Body of pancreas (tissue), 4 donors: Measurements from ENCODE around the gene RANBP3. TPM values are rescaled to one million over a fixed set of nuclear protein-coding genes. Genes with fewer than 3 reads are reported as not detected.
"Not testable (repeated sequence)": the region's sequence is repeated elsewhere in the genome, so short reads cannot be mapped to it uniquely, and the experiment has no call there.

Experiments used
- ATAC-seq: fragments of 150-250 bp; one replicate; pipeline ENCODE4 v1.9.1; 2016
- DNase-seq, 4 donors: peaks; one replicate each; pipeline ENCODE4 v3.0.0-alpha.2; 2019
- H3K27ac ChIP-seq, 4 donors: fragments of 200-600 bp; sonication (generic); 1 replicate in 3 of 4; 2 replicates in 1 of 4; pipeline versions ENCODE4 v1.5.1 to v1.6.1; 2016 to 2019; ENCODE audit warnings: mild to moderate bottlenecking in 1 of 4, mixed read lengths in 1 of 4, moderate library complexity in 1 of 4
- H3K27me3 ChIP-seq, 2 donors: fragments of 200-600 bp; sonication (generic); one replicate each; pipeline ENCODE4 v1.6.0; 2016; ENCODE audit warnings: mild to moderate bottlenecking in 1 of 2
- H3K36me3 ChIP-seq, 2 donors: fragments of 200-600 bp; sonication (generic); replicated peaks in 1 of 2; 2 replicates each; pipeline ENCODE4 v1.5.1; 2016; ENCODE audit warnings: low read depth in 2 of 2; ENCODE audit not compliant: insufficient read depth in 1 of 2
- H3K4me1 ChIP-seq: fragments of 200-600 bp; sonication (generic); one replicate; pipeline ENCODE4 v1.6.0; 2016
- H3K4me3 ChIP-seq, 2 donors: fragments of 200-600 bp; sonication (generic); 1 replicate in 1 of 2; 2 replicates in 1 of 2; pipeline ENCODE4 v1.5.1; 2016 to 2019
- H3K9me3 ChIP-seq, 3 donors: fragments of 200-600 bp; sonication (generic); 1 replicate in 2 of 3; 2 replicates in 1 of 3; pipeline ENCODE4 v1.5.1; 2016
- POLR2A ChIP-seq, 3 donors: fragments of 450-650 bp; IDR thresholded peaks; one replicate each; pipeline ENCODE4 v1.6.1; 2016; ENCODE audit warnings: antibody characterized with exemption in 3 of 3, mild to moderate bottlenecking in 2 of 3
- WGBS, 2 donors: methylation state at CpG; one replicate each; pipeline ENCODE4 v1.1.5; 2017; 5-methylcytosine and 5-hydroxymethylcytosine counted together
- intact Hi-C: fragments of 100-400 bp; cut with DNase I; formaldehyde crosslinking; loops from one replicate; pipeline ENCODE4 v1.15.1; 2023
- total RNA-seq, 2 donors: library from RNA; depleted of rRNA; stranded (reverse); fragments of >200 nt; gene quantifications; one replicate each; pipeline ENCODE4 v1.1.0, GENCODE V29; 2016
- TF ChIP-seq, protein P1 (sequence below), 7 experiments: fragments of 450-650 bp in 4 of 7; fragments of 200-600 bp in 3 of 7; sonication (generic) in 3 of 7; IDR thresholded peaks; one replicate each; pipeline ENCODE4 v1.5.1; 2016 to 2019; ENCODE audit warnings: antibody characterized with exemption in 7 of 7

The RANBP3 gene
- total RNA-seq, 2 donors from 2014 or later, result 62.0 to 90.0 TPM

DNA sequence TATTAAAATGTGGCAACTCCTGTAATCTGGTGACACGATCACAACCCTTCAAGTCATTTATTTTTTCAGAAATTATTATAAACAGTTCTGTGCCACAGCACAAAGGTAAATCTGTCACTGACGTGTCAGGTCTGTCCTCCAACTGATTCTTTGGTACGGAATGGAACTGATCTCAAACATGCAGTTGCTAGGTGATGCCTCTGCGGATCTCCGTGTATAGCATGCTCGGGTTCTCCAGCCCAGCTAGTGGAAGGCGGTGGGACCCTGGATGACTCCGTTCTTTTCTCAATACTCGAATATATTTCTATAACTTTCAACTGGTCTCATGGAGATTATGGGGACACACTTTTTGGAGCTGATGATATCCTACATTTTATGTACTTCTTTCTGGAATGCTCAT lies 11.0 kb downstream of the RANBP3 start:
- WGBS, 2 donors, result 49 to 64% methylated on average over 9 of the region's 9 CpGs
- ATAC-seq, result no peak
- no peak for DNase-seq
- Histone ChIP-seq H3K9me3 (no peaks in the 10 kb centered on the region), H3K27ac (peak overlapping the region; percentile 83 to 95 (median 86)), H3K4me3 (no peak overlapping the region), H3K4me1 (peaks cover 94% of the 10 kb centered on the region), H3K27me3 (no peaks in the 10 kb centered on the region), H3K36me3 (no peaks in the 10 kb centered on the region)
- TF ChIP-seq POLR2A (IDR thresholded peaks at IDR 0.05), result peak in 1 of 3 donors; percentile 9
- TF ChIP-seq, protein P1, sequence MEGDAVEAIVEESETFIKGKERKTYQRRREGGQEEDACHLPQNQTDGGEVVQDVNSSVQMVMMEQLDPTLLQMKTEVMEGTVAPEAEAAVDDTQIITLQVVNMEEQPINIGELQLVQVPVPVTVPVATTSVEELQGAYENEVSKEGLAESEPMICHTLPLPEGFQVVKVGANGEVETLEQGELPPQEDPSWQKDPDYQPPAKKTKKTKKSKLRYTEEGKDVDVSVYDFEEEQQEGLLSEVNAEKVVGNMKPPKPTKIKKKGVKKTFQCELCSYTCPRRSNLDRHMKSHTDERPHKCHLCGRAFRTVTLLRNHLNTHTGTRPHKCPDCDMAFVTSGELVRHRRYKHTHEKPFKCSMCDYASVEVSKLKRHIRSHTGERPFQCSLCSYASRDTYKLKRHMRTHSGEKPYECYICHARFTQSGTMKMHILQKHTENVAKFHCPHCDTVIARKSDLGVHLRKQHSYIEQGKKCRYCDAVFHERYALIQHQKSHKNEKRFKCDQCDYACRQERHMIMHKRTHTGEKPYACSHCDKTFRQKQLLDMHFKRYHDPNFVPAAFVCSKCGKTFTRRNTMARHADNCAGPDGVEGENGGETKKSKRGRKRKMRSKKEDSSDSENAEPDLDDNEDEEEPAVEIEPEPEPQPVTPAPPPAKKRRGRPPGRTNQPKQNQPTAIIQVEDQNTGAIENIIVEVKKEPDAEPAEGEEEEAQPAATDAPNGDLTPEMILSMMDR (IDR thresholded peaks at IDR 0.05), result no peak
- intact Hi-C loops, result no loop called here

DNA sequence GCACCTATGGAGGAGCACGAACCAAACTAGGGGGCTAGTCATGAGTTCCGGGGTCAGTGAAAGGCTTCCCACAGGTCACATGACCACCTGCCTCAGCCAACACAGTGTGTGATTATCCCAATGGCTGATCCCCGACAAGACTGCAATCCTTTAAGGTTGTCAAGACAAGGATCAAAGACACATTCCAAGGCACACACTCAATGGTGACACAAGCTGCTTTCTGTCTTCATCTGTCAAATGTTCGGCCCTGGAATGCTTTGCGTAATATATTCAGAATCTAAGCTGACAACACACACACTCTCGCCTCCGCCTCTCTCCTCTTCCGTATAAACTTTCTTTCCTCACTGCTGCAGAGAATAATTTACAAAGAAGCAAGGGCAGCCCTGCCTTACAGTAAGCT lies 11.7 kb downstream of the RANBP3 start:
- WGBS, 2 donors, result 19 to 29% methylated on average over 8 of the region's 8 CpGs
- DNase-seq (peak in 2 of 4 donors; percentile 43 to 48), ATAC-seq (no peak)
- H3K27me3 ChIP-seq, result no peaks in the 10 kb centered on the region
- H3K4me3 ChIP-seq, result no peak overlapping the region
- intact Hi-C loops, result no loop called here
- H3K9me3 ChIP-seq, result no peaks in the 10 kb centered on the region
- H3K4me1 ChIP-seq, result peaks cover 94% of the 10 kb centered on the region
- H3K27ac ChIP-seq, result peak overlapping the region; percentile 83 to 95 (median 86)
- H3K36me3 ChIP-seq, result no peaks in the 10 kb centered on the region
- TF ChIP-seq, protein P1 (IDR thresholded peaks at IDR 0.05), result no peak
- TF ChIP-seq POLR2A (IDR thresholded peaks at IDR 0.05), result no peak

DNA sequence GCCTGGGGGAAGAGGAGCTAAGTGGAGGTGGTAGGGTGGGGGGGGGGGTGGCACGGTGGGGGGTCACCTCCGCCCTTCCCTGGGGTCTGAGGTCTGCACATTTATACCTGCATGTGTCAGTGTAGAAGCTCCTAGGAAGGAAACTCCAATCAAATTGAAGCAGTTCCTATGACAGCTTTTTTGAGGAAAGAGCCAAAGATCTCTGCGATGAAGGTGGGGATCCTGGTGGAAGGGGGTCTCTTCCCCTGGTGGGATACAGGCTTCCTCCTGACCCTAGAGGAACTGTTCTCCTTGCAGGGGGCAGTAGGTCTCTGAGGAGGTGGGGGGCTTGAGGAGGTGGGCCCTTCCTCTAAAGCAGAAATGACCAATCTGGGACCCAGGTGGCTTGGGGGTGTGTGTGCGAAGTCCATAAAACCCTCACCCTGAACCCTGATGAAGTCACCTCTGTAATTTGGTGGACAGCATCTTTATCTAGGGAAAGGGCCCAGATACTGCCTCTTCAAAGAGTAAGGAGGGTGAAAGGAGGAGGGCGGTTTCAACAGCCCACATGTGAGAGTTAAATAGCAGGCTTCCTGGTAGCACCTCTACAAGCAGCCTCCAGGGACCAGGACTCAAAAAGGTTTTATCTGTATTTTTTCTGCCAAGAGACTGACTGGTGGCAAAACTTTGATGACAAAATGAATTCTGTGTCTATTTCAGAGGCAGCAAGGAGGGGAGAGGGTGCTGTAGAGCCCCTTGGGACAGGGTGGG lies 12.9 kb downstream of the RANBP3 start:
- Histone ChIP-seq H3K9me3 (no peaks in the 10 kb centered on the region), H3K4me1 (peaks cover 96% of the 10 kb centered on the region), H3K36me3 (no peaks in the 10 kb centered on the region), H3K27ac (peak overlapping the region; percentile 26 to 95 (median 86)), H3K4me3 (no peak overlapping the region), H3K27me3 (no peaks in the 10 kb centered on the region)
- DNase-seq, result no peak
- WGBS, 2 donors, result 78 to 85% methylated on average over 2 to 5 of the region's 5 CpGs
- no peak for ATAC-seq
- TF ChIP-seq, protein P1 (IDR thresholded peaks at IDR 0.05), result no peak
- no peak for TF ChIP-seq POLR2A (IDR thresholded peaks at IDR 0.05)
- intact Hi-C loops, result no loop called here

DNA sequence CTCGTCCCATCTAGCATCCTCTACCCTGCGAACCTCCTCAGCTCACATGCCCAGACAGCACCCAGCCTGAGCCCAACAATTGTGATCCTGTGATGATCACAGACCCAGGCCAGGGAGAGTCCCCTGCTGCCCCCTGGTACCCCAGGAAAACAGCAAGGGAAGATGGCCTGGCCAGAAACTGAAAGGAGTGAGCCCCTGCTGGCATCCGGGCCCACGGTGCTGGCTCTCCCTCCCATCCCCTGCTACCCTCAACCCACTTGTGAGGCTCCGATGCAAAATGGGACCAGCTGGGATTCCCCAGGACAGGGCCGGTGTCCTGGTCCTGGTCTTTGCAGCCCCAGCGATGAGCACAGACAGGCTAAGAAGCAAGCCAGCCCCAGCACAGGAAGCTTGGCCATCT lies 14.1 kb downstream of the RANBP3 start:
- ATAC-seq, result no peak
- H3K27me3 ChIP-seq, result no peaks in the 10 kb centered on the region
- H3K4me3 ChIP-seq, result no peak overlapping the region
- H3K27ac ChIP-seq, result peak overlapping the region in 3 of 4 donors; percentile 81 to 95 (median 84)
- DNase-seq, result no peak
- no peaks in the 10 kb centered on the region for H3K9me3 ChIP-seq
- WGBS, 2 donors, result 94 to 96% methylated on average over 2 to 7 of the region's 7 CpGs
- no peaks in the 10 kb centered on the region for H3K36me3 ChIP-seq
- TF ChIP-seq, protein P1 (IDR thresholded peaks at IDR 0.05), result no peak
- TF ChIP-seq POLR2A (IDR thresholded peaks at IDR 0.05), result no peak
- peaks cover 96% of the 10 kb centered on the region for H3K4me1 ChIP-seq
- intact Hi-C loops, result no loop called here

DNA sequence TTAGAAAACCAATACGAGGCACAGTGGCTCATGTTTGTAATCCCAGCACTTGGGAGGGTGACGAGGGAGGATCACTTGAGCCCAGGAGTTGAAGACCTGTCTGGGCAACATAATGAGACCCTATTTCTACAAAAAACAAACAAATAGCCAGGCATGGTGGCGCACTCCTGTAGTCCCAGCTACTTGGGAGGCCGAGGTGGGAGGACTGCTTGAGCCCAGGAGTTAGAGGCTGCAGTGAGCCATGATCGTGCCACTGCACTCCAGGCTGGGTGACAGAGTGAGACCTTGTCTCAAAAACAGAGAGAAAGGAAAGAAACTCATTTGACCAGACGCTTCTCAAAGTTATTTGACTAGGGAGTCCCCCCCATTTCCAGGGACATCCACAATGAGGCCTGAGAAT lies 14.7 kb downstream of the RANBP3 start:
- intact Hi-C loops, H3K9me3 ChIP-seq, H3K27me3 ChIP-seq, H3K36me3 ChIP-seq, DNase-seq, ATAC-seq, H3K4me3 ChIP-seq: not testable (repeated sequence)
- Histone ChIP-seq H3K4me1 (peaks cover 96% of the 10 kb centered on the region), H3K27ac (peak overlapping the region; percentile 79 to 95 (median 82))
- WGBS, 2 donors, result 80 to 83% methylated on average over 6 of the region's 6 CpGs
